Midbrain (tissue), 1 donor: ENCODE measurements around the gene PPA2.
"Not testable (repeated sequence)": the region's sequence is repeated elsewhere in the genome, so short reads cannot be mapped to it uniquely, and the experiment has no call there.

Experiments
- DNase-seq: peaks from one replicate; lab custom pipeline; 2025; lab: John Stamatoyannopoulos, UW

The PPA2 gene

DNA sequence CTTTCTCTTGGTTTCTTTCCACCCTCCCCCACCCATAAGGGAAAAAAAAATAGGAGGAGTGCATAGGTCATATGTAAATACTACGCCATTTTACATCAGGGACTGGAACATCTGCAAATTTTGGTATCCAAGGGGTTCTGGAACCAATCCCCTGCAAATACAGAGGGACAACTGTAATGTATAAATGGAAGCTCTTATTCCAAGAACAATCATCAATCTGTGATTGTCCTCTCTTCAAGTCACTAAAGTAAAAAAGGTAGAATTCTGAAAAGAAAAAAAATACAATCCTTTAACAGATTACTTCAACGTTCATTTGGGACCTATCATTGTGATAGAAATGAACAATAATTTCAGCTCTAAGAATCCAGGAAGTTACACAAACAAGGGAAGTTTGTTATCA is 13.6 kb downstream of the PPA2 start:
- DNase-seq = no peak

DNA sequence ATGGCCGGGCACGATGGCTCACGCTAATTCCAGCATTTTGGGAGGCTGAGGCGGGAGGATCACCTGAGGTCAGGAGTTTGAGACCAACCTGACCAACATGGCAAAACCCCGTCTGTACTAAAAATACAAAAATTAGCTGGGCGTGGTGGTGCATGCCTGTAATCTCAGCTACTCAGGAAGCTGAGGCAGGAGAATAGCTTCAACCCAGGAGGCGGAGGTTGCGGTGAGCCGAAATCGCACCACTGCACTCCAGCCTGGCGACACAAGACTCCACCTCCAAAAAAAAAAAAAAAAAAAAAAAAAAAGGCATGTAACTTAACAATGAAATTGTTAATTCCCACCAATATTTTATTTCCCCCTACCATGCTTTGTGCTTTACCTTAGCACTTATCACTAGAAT is 15.3 kb downstream of the PPA2 start:
- not testable (repeated sequence) for DNase-seq

DNA sequence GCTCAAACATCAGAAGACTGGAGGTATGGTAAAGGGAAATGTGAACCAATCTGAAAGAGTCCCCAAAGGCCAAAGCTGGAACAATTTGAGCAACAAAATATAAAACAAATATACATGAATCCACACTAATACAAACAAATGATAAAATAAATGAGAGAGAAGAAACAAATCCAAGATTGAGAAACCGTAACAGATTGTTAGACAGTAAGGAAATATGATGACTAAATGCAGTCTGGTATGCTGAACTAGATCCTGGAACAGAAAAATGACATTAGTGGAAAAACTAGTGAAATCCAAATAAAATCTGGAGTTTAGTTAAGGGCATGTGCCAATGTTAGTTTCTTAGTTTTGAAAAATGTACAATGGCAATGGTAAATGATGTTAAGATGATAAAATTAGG is 15.9 kb downstream of the PPA2 start:
- DNase-seq = no peak

DNA sequence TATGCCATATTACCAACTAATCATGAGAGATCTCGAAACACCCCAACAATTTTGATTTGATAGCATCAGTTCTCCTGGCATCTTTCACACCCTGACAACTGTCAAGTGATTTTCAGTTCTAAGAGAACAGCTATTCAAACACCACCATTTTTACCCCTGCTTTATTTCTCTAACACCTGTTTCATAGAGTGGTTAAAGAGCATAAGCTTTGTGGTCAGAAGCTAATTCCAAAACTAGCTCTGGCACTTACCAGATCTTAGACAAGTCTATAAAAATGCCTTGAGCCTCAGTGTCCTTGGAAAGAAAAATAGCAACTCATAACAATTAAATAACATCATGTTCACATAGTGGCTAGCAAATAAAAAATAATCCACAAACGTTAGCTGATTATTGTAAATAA is 17.9 kb downstream of the PPA2 start:
- no peak for DNase-seq

DNA sequence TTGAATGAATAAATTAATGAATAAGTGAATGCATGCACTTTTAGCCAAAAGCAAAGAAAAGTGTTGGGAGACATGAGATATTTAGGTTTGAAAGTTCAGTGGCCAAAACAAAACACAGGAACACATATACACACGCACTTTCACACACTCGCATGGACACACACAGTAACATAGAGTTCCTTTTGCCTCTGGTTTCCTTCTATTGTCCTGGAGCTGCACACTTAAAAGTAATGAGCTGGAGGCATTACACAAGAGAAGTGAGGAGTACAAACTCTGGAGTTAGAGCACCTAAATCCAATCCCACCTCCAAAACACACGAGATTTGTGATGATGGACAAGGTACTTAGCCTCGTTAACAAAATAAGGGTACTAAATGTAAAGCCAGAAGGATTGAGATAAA is 18.7 kb downstream of the PPA2 start:
- no peak for DNase-seq

DNA sequence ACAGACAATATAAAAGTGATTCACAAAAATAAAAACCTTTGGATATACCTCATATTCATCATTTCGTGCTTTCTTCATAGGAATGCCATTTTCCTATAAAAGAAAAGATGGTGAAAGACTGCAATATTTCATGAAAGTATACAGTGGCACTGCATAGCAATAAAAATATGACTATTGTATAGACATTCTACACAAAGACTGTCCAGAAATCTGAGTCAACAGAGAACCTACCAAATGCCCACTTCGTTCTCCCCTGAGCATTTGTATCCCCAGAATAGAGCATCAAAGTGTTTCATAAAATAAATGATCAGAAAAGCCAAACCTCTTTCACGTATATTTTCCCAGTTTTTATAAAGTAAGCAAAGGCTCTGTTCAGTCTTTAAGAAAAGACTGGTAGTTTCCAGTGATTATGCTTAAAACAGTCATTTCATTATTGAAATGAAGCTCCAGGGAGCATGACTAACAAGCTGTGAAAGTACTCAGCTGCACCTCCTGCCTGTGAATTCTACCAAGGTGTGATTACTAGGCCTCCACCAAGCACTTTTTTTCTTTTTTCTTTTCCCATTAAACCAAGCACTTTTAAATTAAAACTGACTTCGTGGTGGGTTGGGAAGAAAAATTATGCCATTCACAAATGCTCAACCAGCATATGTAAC is 20.2 kb downstream of the PPA2 start:
- DNase-seq = no peak

DNA sequence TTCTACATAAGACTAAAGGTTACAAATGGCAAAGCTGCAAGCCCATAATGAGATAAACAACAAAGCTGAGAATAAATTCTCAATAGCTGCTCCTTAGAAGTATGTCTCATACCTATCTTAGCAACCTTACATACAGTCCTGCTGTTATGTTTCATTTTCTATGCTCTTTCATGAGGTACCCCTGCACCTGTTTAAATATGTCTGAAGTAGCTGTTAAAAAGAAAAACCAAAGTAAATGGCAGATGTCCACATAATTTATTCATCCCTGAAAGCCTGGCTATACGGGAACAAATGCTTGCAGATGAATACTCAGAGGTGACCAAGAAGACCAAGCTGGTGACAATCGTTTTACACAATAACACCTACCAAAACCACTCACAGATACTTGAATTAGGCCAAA is 22.5 kb downstream of the PPA2 start:
- no peak for DNase-seq

DNA sequence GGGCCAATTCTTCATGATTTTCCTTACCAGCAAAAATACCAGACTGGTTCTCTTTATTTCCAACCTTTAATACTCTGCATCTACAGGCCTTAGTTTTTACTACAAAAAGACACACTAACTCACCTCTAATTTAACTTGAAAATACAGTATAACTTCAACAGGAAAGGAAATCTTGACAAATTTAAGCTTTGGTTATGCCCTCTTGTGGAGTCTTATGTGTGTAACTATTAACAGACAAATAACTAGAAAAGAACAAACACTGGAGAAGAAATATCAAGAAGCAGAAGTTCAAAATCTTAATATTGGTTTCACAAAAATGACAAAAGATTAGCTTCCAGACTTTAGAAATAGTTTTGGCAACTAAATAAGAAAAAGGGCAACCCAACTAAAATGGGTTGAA is 33.0 kb downstream of the PPA2 start:
- DNase-seq = no peak

DNA sequence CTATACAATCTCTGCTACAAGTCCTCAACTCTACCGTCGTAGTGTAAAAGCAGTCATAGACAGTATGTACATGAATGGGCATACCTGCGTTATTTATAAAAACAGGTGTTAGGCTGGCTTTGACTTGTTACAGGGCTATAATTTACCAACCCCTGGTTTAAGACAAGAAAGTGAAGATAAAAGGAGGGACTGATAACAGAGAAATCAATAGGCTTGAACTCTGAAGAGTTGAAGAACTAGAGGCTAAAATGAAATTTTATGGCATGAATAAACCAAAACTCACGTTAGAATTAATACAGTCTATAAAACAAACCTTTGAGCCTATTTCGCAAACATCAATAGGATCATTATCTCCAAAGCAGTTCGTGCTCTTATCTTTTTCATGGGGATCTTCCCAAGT is 36.2 kb downstream of the PPA2 start:
- DNase-seq = no peak

DNA sequence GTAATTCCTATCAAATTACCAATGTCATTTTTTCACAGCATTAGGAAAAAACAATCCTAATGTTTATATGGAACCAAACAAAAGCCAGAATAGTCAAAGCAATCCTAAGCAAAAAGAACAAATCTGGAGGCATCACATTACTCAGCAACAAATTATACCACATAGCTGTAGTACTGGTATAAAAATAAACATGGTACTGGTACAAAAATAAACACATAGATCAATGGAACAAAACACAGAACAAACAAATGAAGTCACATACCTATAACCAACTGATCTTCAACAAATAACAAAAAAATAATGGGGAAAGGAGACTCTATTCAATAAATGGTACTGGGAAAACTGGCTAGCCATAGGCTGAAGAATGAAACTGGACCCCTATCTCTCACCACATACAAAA is 37.4 kb downstream of the PPA2 start:
- DNase-seq = no peak

DNA sequence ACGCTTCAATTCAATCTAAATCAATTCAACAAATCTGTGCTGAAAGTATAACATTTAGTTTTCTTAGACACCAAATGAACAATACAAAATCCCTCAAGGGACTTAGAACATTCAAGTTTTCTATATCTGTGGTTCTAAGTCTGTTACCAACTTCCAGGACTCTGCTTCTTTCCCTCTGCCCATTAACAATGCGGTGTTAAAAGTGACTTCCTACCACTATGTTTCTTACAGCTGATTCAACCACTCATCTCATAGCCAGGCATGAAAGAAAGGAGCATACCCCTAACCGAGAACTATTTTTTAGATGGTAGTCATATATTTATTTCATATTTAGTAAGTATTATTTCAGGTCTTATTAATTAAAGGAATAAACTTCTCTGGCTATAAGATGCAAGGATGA is 38.9 kb downstream of the PPA2 start:
- no peak for DNase-seq

DNA sequence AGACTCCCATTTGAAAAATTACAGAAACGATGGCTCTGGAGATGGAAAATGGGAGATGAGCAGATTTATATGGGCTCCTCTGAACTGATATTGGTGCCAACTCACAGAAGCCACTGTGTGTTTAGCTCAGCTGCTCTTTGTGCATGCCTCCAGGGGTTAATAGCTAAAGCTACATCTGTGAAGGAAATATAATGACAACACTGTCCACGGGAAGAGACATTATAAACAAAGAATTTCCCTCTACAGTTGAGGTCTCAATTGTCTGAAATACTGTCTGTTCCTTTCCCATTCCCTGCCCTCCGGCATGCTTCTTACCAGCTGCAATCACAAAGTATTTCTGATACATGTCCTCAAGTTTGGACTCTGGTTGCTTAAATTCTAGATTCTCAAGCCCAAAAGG is 40.4 kb downstream of the PPA2 start:
- no peak for DNase-seq

DNA sequence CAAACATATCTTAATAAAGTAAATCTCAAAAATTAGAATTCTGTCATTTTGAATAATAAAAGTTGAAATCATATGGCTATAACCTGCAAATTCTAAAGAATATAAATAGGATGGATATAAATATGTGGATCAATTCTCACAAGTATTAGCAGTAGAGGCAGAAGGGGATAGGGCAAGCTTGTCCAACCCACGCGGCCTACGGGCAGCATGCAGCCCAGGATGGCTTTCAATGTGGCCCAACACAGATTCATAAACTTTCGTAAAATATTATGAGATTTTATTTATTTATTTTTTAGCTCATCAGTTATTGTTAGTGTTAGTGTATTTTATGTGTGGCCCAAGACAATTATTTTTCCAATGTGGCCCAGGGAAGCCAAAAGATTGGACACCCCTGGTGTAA is 41.4 kb downstream of the PPA2 start:
- no peak for DNase-seq

DNA sequence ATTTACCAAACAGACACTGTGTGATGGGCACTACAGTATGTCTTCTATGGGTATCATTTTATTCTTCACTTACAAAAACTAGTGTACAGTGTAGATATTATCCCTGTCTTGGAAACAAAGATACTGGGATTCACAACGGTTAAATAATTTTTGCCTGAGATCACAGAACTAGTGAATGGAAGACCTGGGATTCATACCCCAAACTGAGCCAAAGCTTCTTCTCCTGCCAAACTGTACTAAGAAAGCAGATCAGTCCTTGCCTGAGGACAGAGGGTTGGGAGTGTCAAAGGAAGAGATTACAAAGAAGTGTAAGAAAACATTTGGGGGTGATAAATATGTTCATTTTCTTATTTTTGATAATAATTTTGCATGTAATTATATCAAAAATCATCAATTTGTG is 43.1 kb downstream of the PPA2 start:
- DNase-seq = no peak

DNA sequence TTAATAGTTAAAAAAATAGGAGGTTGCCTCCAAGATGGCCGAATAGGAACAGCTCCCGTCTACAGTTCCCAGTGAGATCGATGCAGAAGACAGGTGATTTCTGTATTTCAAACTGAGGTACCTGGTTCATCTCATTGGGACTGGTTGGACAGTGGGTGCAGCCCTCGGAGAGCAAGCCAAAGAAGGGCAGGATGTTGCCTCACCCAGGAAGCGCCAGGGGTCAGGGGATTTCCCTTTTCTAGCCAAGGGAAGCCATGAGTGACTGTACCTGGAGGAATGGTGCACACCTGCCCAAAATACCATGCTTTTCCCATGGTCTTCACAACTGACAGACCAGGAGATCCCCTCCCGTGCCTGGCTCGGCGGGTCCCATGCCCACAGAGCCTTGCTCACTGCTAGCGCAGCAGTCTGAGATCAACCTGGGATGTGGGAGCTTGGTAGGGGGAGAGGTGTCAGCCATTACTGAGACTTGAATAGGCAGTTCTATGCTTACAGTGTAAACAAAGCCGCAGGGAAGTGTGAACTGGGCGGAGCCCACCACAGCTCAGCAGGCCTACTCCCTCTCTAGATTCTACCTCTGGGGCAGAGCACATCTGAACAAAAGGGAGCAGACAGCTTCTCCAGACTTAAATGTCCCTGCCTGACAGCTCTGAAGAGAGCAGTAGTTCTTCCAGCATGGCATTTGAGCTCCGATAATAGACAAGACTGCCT is 47.5 kb downstream of the PPA2 start:
- no peak for DNase-seq

DNA sequence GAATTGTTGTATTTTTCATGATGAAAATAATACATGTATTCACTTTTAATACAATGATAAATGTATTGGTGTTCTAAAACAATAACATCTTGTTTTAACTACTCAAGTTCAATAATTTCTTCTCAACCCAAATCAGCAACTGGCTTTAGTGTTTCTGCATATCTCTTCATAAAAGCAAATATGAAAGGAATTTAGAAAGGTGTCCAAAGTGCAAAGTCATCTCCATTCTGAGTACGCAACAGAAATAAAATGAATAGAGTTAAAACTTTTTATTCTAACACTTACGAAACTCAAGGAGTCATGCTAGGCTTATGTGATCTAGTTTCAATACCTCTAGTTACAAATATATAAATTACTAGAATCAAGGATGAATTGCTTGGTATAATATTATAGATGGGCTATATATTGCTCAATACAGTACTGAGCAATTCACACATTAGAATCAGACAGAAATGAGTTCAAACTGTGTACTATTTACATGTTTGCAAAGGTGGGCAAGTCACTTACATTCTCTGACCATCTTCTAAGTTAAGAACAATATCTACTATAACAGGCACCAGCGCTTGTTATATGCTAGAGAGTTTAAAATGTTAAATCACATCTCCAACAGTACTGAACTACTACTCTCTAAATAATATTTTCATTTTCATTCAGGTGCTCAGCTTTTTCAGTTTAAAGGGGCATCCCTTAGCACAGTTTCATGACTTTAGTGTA is 51.5 kb downstream of the PPA2 start:
- DNase-seq = no peak

DNA sequence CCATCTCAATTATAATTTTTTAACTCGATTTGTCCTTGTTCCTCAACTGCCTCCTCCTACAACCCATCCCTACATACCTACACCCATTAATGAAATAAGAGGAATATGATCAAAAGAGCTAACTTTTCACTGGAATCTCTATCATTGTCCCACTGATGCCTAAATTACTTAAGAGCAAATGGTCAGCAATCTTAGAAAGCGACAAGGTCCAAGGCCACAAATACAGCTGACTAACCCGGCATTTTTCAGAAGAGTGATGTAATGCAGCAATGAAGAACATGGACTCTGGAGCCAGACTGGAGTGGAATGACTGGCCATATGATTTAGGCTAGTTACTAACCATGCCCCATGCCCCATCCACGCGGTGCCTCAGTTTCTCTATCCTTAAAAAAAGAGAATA is 56.2 kb downstream of the PPA2 start:
- no peak for DNase-seq

DNA sequence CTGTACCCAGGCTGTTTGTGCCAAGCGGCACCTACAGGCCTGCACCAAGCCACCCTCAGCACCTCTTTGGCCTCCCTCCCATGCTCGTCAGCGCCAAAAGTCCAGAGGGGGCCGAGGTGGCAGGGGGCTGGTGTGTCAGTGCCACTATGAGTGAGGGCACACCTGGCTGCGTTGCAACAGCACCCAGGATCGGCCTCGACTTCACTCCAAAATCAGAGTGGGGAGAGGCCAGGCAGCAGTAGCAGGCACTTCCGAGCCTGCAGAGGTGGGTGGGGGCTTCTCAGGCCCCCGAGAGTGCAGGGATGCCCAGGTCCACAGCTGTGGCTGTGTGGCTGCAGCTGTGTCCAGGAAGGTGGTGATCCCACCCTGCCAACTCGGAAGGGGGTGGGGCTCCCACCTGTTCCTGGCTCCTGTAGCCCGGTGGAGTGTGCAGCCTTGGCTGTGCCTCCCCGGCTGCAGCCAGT is 58.5 kb downstream of the PPA2 start:
- DNase-seq = no peak

DNA sequence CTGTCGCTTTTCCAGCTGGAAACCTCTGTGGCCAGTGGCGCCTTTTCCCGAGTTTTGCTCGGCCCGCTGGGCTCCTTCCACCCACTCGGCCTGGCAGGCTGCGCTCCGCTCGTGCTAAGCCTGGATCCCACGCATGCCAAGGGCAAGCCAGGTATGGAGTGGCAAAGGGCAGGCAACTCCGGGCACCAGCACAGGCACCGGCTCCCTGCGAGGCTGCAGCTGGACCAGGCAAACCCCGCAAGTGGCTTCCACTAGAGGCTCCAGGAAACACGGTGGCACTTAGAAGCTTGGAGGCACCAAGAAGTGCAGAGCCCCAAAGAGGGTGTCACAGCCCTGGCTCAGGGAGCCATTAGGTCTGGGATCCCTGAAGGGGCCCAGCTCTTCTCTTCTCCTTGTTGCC is 59.5 kb downstream of the PPA2 start:
- DNase-seq = no peak

DNA sequence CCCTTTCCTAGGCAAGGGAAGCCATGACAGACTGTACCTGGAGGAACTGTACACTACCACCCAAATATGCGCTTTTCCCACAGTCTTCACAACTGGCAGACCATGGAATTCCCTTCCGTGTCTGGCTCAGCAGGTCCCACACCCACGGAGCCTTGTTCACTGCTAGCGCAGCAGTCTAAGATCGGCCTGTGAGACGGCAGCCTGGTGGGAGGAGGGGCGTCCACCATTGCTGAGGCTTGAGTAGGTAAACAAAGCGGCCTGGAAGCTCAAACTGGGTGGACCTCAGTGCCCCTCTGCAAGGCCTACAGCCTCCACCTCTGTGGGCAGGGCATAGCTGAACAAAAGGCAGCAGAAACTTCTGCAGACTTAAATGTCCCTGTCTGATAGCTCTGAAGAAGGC is 64.7 kb downstream of the PPA2 start:
- DNase-seq = not testable (repeated sequence)

DNA sequence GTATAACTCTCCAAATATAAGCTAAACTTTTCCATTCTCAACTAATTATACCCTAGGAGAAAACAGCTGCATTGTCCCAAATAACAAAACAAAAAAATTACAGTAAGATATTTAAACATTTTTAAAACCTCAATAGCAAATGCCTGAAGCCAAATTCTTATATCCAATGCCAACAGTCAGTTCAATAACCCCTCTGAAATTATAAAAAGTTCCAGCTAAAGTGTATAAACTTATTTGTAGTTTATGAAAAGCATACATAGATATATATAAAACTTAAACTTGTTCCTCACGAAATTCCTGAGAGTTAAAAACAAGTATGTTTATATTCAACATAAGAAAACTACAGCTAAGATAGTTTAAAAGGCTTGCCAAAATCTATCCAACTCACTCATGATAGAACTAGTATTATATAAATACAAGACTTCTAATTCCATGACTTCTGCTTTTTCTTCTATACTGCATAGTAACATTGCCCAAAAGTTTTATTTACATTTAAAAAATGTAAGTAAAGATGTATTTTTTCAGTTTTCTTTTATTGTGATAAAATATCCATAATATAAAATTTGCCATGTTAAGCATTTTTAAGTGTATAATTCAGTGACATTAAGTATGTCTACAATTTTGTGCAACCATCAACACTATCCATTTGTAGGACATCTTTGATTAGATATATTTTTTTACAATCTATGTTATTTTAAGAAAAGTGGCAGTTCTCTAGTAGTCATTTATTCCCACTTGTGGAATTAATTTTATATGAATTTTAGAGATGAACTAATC is 72.8 kb downstream of the PPA2 start:
- DNase-seq = no peak

DNA sequence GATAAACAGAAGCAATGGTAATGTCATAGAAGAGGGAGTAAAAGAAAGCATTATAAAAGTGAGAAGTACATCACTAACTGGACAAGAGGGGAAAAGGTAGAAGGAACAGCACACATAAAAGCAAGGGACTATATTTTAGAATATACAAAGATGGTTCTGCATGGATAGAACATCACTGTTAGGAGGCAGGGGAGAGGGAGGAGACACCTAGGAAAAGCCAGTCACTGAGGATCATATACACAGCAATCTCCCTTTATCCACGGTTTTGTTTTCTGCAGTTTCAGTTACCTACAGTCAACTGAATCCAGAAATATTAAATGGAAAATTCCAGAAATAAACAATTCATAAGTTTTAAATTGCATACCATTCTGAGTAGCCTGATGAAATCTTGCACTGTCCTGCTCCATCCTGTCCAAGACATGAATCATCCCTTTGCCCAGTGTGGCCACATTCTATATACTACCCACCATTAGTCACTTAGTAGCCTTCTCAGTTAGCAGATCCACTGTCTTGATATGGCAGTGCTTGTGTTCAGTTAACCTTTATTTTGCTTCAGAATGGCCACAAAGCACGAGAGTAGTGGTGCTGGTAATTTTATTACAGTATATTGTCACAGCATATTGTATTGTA is 74.2 kb downstream of the PPA2 start:
- DNase-seq = no peak
